ENCODE data around the gene HOXB6. TPM values are rescaled to one million over a fixed set of nuclear protein-coding genes. Genes with fewer than 3 reads are reported as not detected.
A peak's percentile ranks its signal among the peaks of the same experiment; 100 is the strongest.

Gene HOXB6
- total RNA-seq, 1 donor from 2014 or later: 1.9 TPM

- H3K27me3 Mint-ChIP-seq (ENCODE audit: unreplicated experiment): peaks cover 26% of the 10 kb centered on the region
- DNase-seq (ENCODE audit: low spot score): no peak
- no peak for TF ChIP-seq CTCF (IDR thresholded peaks at IDR 0.05; ENCODE audit: unreplicated experiment)
- no peaks in the 10 kb centered on the region for H3K9me3 Mint-ChIP-seq (ENCODE audit: unreplicated experiment)
- H3K4me3 Mint-ChIP-seq (ENCODE audit: unreplicated experiment): peak overlapping the region; percentile 62
- peaks cover 21% of the 10 kb centered on the region for H3K36me3 Mint-ChIP-seq (ENCODE audit: low read depth, unreplicated experiment)
- no peak overlapping the region for H3K27ac Mint-ChIP-seq (ENCODE audit: unreplicated experiment)
- peaks cover 53% of the 10 kb centered on the region for H3K4me1 Mint-ChIP-seq (ENCODE audit: unreplicated experiment)
These were observed 55.5 kb downstream of the HOXB6 start for GRCh38 chr17:48549281-48549630.

- H3K27ac Mint-ChIP-seq (ENCODE audit: unreplicated experiment): no peak overlapping the region
- H3K4me3 Mint-ChIP-seq (ENCODE audit: unreplicated experiment): no peak overlapping the region
- H3K36me3 Mint-ChIP-seq (ENCODE audit: low read depth, unreplicated experiment): peaks cover 23% of the 10 kb centered on the region
- no peak for DNase-seq (ENCODE audit: low spot score)
- TF ChIP-seq CTCF (IDR thresholded peaks at IDR 0.05; ENCODE audit: unreplicated experiment): no peak
- peaks cover 54% of the 10 kb centered on the region for H3K4me1 Mint-ChIP-seq (ENCODE audit: unreplicated experiment)
- no peaks in the 10 kb centered on the region for H3K9me3 Mint-ChIP-seq (ENCODE audit: unreplicated experiment)
- H3K27me3 Mint-ChIP-seq (ENCODE audit: unreplicated experiment): peaks cover 24% of the 10 kb centered on the region
These were observed 56.1 kb downstream of the HOXB6 start for GRCh38 chr17:48548523-48549280.

GRCh38 chr17:48547808-48548522 is 56.8 kb downstream of the HOXB6 start:
- H3K27me3 Mint-ChIP-seq (ENCODE audit: unreplicated experiment): peaks cover 23% of the 10 kb centered on the region
- no peak for TF ChIP-seq CTCF (IDR thresholded peaks at IDR 0.05; ENCODE audit: unreplicated experiment)
- peaks cover 21% of the 10 kb centered on the region for H3K36me3 Mint-ChIP-seq (ENCODE audit: low read depth, unreplicated experiment)
- peak overlapping the region; percentile 71 for H3K4me3 Mint-ChIP-seq (ENCODE audit: unreplicated experiment)
- no peak for DNase-seq (ENCODE audit: low spot score)
- H3K4me1 Mint-ChIP-seq (ENCODE audit: unreplicated experiment): peaks cover 49% of the 10 kb centered on the region
- no peaks in the 10 kb centered on the region for H3K9me3 Mint-ChIP-seq (ENCODE audit: unreplicated experiment)
- H3K27ac Mint-ChIP-seq (ENCODE audit: unreplicated experiment): peak overlapping the region; percentile 74

- H3K36me3 Mint-ChIP-seq (ENCODE audit: low read depth, unreplicated experiment): peaks cover 21% of the 10 kb centered on the region
- peak overlapping the region; percentile 71 for H3K4me3 Mint-ChIP-seq (ENCODE audit: unreplicated experiment)
- H3K9me3 Mint-ChIP-seq (ENCODE audit: unreplicated experiment): no peaks in the 10 kb centered on the region
- H3K27me3 Mint-ChIP-seq (ENCODE audit: unreplicated experiment): peaks cover 26% of the 10 kb centered on the region
- peaks cover 51% of the 10 kb centered on the region for H3K4me1 Mint-ChIP-seq (ENCODE audit: unreplicated experiment)
- DNase-seq (ENCODE audit: low spot score): no peak
- no peak for TF ChIP-seq CTCF (IDR thresholded peaks at IDR 0.05; ENCODE audit: unreplicated experiment)
- H3K27ac Mint-ChIP-seq (ENCODE audit: unreplicated experiment): peak overlapping the region; percentile 74
These were observed 57.6 kb downstream of the HOXB6 start for GRCh38 chr17:48546924-48547807.

Measured in endothelial cell (in vitro differentiated cells).